ENCODE results near the gene FADS1.

The FADS1 gene

DNA sequence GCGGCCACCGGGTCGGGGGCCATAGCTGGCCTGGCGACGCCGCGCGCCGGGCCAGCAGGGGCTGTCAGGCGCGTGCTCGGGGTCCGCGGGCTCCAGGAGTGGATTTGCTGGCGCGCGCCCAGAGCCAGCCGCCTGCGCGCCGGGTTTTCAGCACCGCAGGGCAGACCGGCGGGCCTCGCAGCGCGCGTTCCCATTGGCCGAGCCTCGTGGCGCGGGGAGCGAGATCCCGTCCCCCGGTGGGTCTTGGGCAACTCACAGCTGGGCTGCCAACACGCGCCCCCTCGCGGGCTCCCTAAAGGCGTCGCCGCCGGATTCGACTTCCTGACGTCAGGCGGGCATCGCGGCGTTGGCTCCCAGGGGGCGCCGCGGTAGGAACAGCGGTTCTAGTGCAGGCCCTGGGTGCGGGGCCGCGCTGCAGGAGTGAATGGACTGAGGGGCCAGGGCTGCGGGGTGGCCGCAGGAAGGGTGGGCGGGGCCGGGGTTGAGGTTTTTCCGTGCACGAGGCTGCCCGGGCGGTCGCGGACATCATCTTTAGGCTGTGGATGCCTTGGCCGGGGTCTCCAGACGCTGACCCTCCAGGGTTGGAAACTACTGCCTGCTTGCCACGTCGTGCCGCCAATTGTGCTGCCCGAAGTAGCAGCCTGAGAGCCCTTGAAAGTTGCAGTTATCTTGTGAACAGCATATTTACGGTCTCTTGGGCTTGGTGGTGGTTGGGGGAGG lies at the start of gene FADS1:
TSS of gene FADS1 (minus strand) at position 268 of the 720 bp plus-strand sequence. CDS start at position 194, 74 bp downstream.
- DNase-seq (ENCODE audit: low spot score) = peak; percentile 97

DNA sequence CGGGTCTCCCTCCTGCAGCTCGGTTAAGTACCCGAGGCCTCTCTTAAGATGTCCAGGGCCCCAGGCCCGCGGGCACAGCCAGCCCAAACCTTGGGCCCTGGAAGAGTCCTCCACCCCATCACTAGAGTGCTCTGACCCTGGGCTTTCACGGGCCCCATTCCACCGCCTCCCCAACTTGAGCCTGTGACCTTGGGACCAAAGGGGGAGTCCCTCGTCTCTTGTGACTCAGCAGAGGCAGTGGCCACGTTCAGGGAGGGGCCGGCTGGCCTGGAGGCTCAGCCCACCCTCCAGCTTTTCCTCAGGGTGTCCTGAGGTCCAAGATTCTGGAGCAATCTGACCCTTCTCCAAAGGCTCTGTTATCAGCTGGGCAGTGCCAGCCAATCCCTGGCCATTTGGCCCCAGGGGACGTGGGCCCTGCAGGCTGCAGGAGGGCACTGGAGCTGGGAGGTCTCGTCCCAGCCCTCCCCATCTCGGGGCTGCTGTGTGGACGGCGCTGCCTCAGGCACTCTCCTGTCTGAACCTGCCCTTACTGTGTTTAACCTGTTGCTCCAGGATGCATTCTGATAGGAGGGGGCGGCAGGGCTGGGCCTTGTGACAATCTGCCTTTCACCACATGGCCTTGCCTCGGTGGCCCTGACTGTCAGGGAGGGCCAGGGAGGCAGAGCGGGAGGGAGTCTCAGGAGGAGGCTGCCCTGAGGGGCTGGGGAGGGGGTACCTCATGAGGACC lies 49.6 kb upstream of the FADS1 start:
- DNase-seq (ENCODE audit: low spot score) = no peak

DNA sequence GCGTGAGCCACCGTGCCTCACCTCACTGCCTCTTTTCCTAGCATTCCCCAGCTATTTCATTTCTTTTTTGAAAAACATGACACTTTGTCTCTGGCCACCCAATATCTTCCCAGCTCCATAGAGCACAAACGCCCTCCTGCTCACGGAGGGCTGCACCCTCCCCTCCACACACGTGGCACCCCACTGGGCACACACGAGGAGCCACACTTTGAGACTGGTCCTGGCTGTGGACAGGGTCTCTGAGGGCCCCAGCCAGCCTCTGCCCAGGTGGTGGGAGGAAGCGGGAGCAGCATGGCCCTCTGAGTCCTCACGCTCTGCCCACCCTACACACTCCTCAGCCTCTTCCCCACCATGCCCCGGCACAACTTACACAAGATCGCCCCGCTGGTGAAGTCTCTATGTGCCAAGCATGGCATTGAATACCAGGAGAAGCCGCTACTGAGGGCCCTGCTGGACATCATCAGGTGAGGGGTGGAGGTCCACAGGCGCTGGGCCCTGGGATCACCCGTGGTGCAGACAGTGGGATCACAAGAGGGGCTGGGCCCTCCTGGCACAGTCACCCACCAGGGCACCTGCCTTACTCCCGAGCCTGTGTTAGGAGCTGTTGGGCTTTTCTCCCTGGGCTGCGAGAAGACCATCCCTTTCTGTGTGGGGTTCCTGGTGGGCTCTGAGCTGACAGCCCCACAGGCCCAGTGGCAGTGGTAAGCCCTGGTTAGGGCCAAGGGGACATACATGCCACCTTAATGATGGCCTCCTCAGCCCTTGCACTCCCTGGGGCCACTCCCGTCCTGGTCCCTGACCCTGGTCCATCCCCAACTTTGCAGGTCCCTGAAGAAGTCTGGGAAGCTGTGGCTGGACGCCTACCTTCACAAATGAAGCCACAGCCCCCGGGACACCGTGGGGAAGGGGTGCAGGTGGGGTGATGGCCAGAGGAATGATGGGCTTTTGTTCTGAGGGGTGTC lies 48.3 kb upstream of the FADS1 start:
- no peak for DNase-seq (ENCODE audit: low spot score)

DNA sequence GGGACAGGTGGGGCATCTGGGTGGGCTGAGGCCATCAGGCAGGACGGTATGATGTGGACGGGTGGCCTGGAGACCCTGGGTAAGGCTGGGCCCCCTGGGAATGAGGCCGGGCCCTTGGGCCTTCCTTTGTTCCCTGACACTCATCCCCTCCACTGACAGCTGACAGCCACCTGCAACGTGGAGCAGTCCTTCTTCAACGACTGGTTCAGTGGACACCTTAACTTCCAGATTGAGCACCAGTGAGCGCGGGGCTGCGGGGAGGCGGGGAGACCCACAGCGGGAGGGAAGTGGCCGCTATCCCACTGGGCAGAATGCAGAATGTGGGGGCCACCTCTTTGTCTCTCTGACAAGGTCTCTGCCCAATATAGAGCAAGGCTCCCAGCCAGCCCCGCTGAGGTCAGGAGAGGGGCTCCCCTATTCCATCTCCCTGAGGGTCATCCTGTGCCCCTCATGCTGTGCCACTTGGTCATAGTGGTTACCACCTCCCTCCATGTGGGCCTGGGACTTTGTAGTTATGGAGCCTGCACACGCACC lies 46.8 kb upstream of the FADS1 start:
- DNase-seq (ENCODE audit: low spot score) = no peak

DNA sequence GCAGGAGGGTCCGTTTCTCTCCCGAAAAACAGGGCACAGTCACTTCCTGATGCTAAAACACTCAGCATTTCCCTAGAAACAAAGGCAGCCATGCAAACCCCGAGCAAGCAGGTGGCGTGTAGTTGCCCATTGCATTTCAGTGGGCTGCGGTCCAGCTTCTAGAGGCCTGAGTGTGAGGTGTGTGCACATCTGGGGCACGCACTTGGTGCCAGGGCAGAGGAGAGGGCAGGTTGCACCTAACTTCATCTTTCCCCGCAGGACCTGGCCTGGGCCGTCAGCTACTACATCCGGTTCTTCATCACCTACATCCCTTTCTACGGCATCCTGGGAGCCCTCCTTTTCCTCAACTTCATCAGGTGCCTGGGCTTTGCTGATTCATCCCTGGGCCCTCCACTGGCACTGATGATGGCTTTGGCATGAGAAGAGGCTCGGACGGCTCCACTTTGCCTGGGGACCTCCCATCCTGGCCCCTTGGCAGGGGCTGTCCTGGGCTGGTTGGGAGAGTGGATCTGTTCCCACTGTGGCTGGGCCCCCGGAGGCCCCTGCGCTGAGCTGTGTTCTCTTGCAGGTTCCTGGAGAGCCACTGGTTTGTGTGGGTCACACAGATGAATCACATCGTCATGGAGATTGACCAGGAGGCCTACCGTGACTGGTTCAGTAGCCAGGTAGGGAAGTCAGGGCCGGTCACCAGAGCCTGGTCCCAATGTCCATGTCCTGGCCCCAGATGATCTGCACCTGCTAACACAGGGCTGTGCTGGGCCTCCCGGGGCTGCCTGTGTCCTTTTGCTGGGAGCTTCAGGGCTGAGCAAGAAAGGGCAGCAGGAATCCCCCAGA lies 46.1 kb upstream of the FADS1 start:
- DNase-seq (ENCODE audit: low spot score) = no peak

DNA sequence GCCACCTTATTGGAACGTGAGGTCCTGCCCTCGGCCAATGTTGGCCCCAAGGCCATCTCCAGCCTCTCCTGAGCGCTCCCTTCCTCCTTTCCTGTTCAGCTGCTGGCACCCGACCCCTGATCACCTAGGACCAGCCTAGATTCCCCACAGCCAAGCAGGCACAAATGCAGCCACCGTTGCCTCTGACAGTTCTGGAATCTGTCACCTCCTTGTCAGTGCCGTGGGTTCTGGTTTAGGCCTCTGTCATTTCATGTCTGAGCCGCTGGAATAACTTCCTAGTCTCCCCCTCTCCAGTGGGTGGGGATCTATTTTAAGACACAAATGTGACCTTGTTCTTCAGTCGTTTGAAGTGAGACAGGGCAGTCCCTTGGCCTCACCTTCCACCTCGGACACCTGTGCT lies 44.8 kb upstream of the FADS1 start:
- DNase-seq (ENCODE audit: low spot score) = no peak

DNA sequence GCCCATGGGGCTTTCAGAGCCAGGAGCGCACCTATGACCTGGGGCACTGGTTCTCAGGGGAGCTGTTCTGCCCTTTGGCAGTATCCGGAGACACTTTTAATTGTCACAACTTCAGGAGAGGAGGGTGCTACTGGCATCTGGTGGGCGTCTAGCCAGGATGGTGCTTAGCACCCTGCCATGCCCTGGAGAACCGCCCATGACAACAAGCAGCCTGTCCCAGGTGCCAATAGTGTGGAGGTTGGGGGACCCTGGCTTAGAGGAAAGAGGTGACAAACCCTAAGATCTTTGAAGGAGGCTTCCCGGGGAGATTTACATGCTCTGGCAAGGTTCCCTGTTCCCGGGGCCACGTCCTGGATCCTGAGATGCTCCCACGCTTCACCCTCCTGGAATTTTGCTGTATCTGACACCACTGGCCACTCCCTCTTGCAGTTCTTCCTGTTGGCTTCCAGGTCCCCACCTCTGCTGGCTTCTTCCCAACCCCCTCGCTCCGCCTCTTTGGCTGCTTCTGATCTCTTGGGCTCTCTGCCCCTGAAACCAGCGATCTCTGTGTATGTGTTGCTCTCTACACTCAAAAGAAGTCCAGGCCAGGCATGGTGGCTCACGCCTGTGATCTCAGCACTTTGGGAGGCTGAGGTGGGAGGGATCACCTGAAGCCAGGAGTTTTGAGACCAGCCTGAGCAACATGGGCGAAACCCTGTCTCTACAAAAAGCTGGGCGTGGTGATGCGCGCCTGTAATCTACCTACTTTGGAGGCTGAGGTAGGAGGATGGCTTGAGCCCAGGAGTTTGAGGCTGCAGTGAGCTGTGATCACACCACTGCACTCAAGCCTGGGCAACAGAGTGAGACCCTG lies 43.5 kb upstream of the FADS1 start:
- no peak for DNase-seq (ENCODE audit: low spot score)

DNA sequence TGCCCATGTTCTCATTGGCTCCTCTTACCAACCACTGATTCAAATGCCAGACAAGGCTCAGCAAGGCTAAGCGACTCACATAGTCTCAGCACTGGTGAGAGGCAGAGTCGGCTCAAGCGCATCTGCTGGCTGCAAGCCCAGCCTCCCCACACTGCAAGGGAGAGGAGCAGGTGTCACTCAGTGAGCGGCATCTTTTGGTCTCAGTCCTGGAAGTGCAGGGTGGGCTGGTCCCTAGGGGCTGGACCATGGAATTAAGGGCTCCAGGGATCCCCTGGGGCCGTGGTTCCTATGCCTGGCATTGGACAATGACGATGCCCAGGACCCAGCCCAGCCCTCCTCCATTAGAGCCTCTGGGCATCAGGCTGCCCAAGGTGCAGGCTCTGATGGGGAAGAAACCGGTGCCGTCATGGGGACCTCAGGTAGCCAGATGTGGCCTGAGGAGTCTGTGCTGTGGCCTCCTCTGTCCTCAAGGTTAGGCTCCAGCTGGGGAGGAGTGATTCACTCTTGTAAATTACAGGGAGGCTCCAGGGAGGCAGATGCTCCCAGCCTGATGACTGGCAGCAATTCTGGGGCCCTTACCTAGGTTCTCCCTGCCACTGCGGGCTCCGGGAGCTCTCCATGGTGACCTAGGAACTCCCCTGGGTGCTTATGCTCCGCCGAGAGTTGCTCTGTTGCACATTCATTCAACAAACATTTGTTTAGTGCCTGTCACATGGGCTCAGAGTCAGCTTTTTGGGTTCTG lies 39.3 kb upstream of the FADS1 start:
- no peak for DNase-seq (ENCODE audit: low spot score)

DNA sequence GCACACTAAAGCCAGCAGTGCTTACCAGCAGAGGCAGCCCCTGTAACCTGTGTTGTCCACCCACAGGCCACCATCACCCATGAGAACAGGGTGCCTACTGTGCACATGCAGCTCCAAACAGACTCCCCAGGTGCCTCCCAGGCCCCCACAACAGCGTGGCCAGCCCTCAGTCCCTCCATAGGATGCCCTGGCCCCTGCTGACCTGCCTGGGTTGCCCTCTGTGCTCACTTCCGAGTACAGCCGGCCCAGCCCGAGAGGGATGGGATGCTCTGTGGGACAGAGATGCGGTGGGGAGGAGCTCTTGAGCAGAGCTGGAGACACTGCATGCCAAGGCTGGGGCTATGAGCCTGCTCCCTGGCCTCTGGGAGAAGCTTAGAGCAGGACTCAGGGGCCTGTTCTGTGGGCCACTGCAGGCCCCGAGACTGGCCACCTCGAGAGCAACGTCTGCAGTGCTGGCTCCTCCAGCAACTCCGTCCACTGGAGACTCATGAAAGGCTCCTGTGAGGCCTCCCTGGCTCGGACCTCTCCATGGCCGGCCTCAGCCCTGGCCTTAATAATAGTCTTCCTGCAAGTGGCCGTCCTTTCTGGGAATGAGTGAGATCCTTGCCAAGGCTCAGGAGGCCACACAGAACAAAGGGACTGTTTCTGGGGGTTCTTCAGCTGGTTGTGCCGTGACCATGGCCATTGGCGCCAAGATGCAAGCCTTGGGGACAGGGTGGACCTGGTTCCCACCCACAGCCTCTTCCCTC lies 38.3 kb upstream of the FADS1 start:
- DNase-seq (ENCODE audit: low spot score) = no peak

DNA sequence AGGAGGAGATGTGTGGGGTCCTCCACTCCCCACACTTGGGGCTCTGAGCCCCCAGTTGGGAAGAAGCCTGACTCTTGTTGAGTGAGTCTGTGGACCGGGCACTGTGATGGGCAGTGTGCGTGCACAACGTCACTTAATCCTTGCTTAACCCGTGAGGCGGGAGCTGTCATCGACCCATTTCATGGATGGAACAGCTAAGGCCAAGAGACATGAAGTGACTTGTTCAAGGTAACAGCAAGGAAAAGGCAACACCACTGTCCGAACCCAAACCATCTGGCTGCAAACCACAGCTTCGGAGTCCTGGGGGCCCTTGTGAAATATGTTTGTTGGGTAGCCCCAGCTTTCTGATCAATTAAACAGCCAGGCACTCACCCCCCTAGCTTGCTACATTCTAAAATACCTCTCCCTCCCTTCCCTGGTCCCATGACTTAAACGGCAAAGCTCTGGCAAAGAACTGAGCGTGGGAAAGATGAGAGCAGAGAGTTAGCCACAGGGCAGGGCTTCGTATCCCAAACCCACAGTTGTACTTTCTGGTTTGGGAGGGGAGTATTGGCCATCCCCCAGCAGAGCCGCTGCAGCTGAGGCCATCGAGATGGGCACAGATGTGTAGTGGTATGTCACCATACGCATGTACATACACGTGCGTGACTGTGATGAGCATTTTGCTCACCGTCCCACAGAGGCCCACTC lies 37.5 kb upstream of the FADS1 start:
- no peak for DNase-seq (ENCODE audit: low spot score)

DNA sequence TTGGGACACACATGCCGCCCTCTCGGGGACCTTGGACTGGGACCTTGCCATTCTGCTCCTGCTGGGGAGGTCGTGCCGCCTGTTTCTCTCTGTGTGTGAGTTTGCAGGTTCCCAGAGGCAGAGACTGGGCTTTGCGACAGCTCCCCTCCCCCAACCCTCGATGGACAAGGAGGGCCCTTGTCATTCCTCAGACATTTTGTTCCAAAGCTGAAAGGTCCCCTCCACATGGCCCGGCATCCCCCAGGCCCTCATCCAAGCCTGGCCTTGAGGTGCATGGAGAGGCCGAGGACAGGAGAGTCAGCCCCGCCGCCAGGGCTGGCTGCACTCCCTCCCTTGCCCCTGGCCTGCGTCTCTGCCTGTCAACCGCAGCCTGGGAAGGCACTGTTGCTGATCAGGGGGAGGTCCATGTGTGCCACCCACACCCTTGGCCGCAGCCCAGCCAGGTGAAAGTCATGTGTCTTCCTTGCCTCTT lies 36.9 kb upstream of the FADS1 start:
- no peak for DNase-seq (ENCODE audit: low spot score)

DNA sequence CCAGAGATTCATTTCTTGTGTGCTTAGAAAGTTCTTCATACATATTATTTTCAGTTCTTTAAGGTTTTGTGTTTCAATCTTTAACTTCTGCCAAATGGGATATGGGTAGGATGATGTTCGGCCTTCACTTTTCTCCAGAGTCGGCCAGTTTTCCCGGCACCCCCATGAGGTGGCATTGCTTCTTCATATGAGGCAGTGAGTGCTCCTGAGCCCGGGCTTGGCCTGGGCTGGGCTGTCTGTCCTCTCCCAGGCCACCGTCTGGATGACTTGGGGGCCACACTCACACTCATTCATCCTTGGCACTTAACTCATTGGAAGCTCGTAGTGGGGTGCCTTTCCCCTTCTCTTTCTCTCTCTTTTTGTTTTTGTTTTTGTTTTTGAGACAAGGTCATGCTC lies 35.1 kb upstream of the FADS1 start:
- no peak for DNase-seq (ENCODE audit: low spot score)

DNA sequence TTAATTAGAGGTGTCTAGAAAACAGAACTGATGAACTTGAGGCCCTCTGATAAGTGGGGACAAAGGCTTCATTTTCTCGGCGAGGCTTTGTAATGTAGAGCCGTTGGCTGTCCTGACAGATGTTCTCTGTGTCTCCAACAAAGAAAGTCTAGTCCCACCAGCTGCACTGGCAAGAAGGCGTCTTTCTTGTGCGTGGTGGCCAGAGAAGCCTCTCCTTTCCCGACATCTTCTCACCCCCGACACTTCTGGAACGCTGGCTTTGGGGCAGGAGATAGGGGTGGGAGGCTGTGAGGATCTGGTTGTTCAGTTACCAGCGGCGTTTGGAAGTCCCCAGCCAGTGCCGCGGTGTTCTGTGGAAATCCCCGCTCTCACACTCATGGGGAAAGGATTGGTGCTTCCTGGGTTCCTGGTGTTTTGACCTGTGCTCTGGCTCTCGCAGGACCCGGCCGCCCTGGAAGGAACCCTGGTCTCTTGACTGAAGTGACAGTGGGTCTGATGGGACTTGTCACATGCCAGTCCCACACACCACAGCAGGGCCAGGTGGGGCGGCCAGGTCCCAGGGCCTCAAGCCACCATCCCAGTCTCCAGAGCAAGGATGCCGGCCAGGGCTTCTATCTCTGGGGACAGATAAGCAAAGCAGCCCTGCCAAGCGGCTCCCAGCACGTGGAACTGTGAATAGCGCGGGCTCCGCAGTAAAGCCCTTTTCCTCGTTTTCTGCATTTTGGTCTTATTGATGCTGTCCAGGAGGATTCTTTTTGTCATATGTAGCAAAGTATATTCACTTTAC lies 34.5 kb upstream of the FADS1 start:
- no peak for DNase-seq (ENCODE audit: low spot score)

DNA sequence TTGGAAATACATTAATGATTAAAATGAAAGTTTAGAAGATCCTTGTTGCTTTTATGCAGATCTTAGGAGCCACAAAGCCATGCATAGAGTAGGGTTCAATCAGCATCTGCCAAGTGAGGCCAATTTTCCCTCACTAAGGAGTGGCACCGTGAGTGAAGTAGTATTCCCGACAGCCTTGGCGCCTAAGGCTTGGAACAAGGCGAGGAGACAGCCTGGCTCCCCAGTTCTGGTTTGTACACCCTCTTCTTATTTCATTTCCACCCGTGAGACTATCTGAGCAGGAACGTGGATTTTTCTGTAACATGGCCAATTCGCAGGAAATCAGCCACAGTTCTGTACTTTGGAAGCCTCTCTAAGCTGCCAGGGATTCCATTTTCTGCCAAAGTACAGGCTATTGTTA lies 33.9 kb upstream of the FADS1 start:
- DNase-seq (ENCODE audit: low spot score) = no peak

DNA sequence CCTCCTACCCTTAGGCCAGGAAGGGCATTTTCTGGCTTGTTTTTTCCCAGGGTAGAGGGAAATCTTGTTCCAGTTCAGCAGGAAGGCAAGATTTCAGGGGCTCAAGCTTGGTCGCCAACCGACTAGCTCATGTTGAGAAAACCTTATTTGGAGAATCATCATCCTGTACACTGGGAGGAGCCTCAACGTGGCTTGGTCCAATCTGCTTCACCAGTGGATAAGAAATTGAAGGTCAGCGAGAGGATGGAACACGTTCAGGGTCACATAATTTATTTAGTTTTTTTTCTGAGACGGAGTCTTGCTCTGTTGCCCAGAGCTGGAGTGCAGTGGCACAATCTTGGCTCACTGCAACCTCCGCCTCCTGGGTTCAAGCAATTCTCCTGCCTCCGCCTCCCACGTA lies 31.8 kb upstream of the FADS1 start:
- DNase-seq (ENCODE audit: low spot score) = no peak

DNA sequence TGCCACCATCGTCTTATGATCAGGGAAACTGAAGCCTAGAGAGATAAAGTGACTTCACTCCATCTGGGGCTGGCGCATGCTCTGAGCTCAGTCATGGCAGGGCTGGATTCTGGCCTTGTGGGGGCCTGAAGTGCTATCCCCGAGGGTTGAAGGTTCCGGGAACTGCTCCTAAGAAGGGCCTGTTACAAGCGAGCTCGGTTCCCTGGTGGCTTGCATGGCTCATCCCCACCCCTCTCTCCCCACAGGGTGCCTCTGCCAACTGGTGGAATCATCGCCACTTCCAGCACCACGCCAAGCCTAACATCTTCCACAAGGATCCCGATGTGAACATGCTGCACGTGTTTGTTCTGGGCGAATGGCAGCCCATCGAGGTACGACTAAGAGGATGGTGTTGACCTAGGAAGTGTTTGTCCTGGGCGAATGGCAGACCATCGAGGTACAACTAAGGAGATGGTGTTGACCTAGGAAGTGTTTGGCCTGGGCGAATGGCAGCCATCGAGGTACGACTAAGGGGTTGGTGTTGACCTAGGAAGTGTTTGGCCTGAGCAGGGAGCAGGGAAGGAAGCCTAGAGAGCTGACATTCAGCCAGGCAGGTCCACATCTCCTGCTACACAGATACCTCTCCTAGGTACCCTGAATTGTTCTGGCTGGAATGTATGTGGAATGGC lies 31.2 kb upstream of the FADS1 start:
- no peak for DNase-seq (ENCODE audit: low spot score)

Data from hepatic stellate cell (primary cell).